Measurements from ENCODE around the gene SMIM33. TPM values are rescaled to one million over a fixed set of nuclear protein-coding genes. Genes with fewer than 3 reads are reported as not detected.
"Not testable (repeated sequence)": the region's sequence is repeated elsewhere in the genome, so short reads cannot be mapped to it uniquely, and the experiment has no call there.

Gene SMIM33
- total RNA-seq, 1 experiment from 2014 or later: not detected

DNA sequence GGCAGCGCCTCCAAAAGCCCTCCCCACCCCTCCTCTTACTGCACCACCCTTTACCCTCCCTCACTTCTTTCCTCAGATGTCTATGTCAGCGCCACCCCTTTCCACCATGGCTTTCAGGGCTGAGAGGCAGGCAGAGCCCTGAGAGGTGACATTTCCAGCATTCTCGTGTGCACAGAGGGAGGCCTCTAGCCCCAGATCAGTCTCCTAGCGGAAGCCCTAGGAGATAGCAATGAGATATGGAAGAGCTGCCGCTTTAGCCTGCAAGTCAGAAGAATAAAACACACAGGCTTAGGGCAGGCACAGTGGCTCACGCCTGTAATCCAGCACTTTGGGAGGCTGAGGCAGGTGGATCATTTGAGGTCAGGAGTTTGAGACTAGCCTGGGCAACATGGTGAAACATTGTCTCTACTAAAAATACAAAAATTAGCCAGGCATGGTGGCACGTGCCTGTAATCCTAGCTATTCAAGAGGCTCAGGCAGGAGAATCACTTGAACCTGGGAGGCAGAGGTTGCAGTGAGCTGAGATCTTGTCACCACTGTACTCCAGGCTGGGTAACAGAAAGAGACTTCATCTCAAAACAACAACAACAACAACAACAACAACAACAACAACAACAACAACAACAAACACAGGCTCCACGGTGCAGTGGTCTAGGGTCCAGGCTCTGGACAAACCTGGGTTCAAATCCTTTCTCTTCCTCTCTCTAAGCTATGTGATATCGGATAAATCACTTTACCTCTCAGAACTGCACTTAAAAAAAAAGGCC, 8.0 kb downstream of the SMIM33 start:
- DNase-seq (ENCODE audit: low spot score); in situ Hi-C loops (cut with HindIII; ENCODE audit: low sequenced_read_pairs): not testable (repeated sequence)

DNA sequence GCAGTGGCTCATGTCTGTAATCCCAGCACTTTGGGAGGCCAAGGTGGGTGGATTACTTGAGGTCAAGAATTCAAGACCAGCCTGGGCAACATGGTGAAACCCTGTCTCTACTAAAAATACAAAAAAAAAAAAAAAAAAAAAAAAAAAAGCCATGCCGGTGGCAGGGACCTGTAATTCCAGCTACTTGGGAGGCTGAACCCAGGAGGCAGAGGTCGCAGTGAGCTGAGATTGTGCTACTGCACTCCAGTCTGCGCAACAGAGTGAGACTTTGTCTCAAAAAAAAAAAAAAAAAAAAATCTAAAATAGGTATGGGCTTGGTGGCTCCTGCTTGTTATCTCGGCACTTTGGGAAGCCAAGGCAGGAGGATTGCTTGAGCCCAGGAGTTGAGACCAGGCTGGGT, 8.9 kb downstream of the SMIM33 start:
- not testable (repeated sequence) for DNase-seq (ENCODE audit: low spot score)

DNA sequence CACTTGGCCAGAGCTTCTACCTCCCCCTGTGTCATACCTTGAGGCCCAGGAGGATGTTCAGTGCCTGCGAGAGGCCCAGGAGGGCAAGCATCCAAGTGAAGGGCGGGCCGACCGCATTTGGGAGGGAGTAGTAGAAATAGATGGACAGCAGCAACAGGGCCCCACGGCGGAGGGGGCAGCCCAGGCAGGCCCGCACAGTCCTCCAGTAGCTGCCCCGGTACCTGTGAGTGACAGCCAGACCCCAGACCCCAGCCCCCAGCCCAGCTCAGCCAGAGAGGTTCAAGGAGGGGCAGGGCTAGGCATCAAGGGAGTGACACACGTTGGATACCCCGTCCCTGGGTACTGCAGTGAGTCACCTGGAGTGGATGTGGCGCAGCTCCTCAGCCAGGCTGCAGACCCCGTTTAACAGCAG, 10.3 kb downstream of the SMIM33 start:
- DNase-seq (ENCODE audit: low spot score): no peak
- in situ Hi-C loops (cut with HindIII; ENCODE audit: low sequenced_read_pairs): no loop called here

More for the DNA sequence above, 8.9 kb downstream of the SMIM33 start:
- in situ Hi-C loops (cut with HindIII; ENCODE audit: low sequenced_read_pairs): not testable (repeated sequence)

GRCh38 chr5:139481580-139482049, 10.8 kb downstream of the SMIM33 start:
- in situ Hi-C loops (cut with HindIII; ENCODE audit: low sequenced_read_pairs): no loop called here
- DNase-seq (ENCODE audit: low spot score): no peak

DNA sequence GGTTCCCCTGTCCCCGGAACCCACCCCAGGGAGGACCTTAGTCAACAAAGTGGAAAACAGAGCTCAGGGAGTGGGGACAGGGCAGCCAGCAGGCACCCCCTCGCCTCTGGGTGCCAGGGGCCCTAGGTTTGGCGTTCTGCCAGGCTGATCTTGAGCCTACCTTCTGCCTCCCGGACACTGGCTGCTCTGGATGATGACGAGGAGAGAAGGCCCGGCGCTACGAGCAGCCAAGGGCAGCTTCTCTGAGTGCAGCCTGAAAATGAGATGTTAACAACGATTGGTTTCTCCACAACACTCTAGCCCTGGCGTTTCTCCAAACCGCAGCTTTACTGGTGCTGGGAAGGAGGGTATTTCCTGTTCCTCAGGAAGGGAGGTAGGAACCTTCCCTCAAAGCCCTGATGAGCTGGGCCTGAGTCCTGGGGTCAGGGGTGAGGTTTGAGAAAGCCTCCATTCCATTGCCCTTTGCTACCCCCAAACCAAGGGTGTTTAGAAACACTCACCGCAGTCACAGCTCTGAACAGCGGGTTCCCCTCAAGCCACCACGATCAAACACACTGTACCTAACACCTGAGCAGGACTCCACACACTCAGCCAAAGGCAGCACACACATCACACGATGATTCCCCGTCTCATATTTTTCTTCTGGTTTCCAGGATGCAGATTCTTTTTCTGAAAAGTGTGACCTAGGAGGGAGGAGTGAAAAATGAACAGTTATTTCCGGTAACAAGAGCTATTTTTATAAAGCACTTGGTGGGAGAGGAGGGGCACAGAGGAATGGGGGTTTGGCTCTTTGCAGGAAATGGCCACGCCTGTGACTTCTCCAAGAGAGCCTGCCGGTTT, 11.5 kb downstream of the SMIM33 start, which contains the start of gene STING1:
Gene STING1, minus strand, starts transcription at position 709 of the 840 bp plus-strand sequence. CDS start 1,054 bp downstream, outside the sequence.
- in situ Hi-C loops (cut with HindIII; ENCODE audit: low sequenced_read_pairs): no loop called here

DNA sequence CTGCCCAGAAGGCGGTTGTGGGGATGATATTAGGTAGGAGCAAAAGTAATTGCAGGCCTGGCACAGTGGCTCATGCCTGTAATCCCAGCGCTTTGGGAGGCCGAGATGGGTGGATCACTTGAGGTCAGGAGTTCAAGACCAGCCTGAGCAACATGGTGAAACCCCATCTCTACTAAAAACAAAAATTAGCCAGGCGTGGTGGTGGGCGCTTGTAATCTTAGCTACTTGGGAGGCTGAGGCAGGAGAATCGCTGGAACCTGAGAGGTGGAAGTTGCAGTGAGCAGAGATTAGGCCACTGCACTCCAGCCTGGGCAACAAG, 12.0 kb downstream of the SMIM33 start:
- DNase-seq (ENCODE audit: low spot score); in situ Hi-C loops (cut with HindIII; ENCODE audit: low sequenced_read_pairs): not testable (repeated sequence)

More for the DNA sequence above, 11.5 kb downstream of the SMIM33 start, which contains the start of gene STING1:
- no peak for DNase-seq (ENCODE audit: low spot score)

DNA sequence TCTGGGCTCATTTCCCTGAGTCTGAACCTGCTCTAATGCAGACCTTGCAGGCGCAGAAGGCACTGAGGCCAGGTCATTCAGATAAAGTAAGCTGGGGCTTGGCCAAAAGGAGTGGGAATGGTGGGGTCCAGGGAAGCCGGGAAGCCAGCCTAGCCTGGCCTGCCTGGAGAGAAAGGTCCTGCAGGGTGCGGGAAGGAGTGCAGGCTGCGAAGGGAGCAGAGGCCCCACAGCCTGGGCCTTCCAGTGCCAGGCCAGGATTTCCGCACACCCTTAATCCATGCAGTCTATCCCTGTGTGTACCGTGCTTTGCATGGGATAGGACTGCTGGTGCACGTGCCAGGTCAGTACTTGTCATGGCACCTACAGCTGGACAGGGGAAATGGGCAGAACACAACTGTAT, 15.4 kb downstream of the SMIM33 start:
- in situ Hi-C loops (cut with HindIII; ENCODE audit: low sequenced_read_pairs): no loop called here
- no peak for DNase-seq (ENCODE audit: low spot score)

- in situ Hi-C loops (cut with HindIII; ENCODE audit: low sequenced_read_pairs): no loop called here
- DNase-seq (ENCODE audit: low spot score): no peak
These were observed 17.5 kb downstream of the SMIM33 start for GRCh38 chr5:139488260-139488659.

DNA sequence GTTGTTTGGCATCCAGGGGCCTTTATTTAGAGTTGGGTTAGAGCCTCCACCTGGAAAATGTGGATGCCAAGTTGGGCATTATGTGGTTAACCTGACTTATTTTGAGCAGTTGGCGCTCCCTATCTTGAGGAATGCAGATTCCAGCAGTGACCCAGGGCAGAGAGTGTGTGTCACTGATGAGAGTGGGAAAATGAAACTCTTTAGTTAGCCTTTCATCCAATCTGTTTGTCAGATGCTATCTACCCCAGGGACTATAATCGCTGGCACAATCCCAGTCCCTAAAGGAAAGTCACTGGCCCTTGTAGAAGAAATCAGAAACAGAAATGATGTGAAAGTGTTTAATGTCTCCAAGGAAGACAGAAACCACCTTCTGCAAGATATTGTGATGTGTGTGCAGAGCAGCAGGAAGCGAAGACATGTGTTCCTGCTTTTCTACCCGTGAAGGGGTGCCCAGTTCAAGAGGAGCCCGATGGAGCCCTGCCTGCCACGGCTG, 21.9 kb downstream of the SMIM33 start:
- DNase-seq (ENCODE audit: low spot score): no peak
- in situ Hi-C loops (cut with HindIII; ENCODE audit: low sequenced_read_pairs): no loop called here

DNA sequence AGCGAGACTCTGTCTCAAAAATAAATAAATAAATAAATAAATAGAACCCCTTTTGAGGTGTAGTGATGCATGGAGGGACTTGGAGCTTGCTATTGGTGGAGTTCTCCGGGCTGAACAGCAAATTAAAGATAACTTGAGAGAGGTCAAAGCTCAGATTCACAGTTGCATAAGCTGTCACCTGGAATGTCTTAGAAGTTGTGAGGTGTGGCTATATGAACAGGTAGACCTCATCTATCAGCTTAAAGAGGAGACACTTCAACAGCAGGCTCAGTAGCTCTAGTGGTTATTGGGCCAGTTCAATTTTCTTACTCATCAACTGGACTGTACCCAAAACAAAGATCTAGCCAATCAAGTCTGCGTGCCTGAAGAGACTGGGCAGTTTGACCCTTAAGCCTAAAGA, 23.5 kb downstream of the SMIM33 start:
- in situ Hi-C loops (cut with HindIII; ENCODE audit: low sequenced_read_pairs): no loop called here
- no peak for DNase-seq (ENCODE audit: low spot score)

DNA sequence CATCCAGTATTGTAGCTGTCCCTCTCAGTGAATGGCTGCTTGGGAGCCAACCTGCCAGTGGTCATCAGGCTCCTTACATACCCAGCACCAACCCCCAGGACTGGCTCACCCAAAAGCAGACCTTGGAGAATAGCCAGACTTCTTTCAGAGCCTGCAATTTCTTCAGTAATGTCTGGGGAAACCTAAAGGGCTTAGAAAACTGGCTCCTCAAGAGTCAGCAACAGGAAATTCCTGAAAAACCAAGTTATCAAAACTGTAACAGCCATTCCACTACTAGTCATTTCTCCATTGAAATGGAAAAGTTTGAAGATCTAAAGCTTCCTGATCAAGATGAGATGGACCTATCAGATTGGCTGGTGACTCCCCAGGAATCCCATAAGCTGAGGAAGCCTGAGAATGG, 24.0 kb downstream of the SMIM33 start:
- no peak for DNase-seq (ENCODE audit: low spot score)
- in situ Hi-C loops (cut with HindIII; ENCODE audit: low sequenced_read_pairs): no loop called here

GRCh38 chr5:139495638-139496435, 25.0 kb downstream of the SMIM33 start:
- in situ Hi-C loops (cut with HindIII; ENCODE audit: low sequenced_read_pairs): no loop called here
- DNase-seq (ENCODE audit: low spot score): no peak

- in situ Hi-C loops (cut with HindIII; ENCODE audit: low sequenced_read_pairs): no loop called here
- no peak for DNase-seq (ENCODE audit: low spot score)
These were observed 30.6 kb downstream of the SMIM33 start for GRCh38 chr5:139501381-139501780.

- in situ Hi-C loops (cut with HindIII; ENCODE audit: low sequenced_read_pairs); DNase-seq (ENCODE audit: low spot score): not testable (repeated sequence)
These were observed 32.4 kb downstream of the SMIM33 start for GRCh38 chr5:139503036-139503817.

DNA sequence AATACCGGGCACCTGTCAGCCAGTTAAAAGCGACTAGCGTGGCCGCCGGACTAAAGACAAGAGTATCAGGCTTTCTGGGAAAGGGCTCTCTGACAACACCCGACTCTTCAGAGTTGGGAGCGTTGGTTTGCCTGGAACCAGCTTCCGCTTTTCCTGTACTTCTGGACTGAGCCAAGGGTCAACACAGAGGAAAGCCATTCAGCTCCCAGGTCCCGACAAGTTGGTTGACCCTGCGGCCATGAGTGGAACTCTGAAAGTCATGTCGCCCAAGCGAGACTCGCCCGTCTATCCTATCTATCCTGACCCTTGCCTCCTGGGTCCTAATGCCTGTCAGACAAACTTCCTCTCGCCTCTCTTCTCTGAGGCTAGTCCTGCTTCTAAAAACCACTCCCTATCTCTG, 33.1 kb downstream of the SMIM33 start:
- in situ Hi-C loops (cut with HindIII; ENCODE audit: low sequenced_read_pairs): not testable (repeated sequence)

DNA sequence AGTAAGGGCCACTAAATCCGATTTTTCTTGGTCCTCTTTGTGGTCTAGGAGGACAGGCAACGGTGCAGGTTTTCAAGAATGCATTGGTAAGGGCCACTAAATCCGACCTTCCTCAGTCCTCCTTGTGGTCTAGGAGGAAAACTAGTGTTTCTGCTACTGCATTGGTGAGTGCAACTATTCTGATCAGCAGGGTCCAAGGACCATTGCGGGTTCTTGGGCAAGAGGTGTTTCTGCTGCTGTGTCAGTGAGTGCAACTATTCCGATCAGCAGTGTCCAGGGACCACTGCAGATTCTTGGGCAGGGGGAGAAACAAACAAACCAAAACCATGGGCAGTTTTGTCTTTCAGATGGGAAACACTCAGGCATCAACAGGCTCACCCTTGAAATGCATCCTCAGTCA, 33.9 kb downstream of the SMIM33 start:
- DNase-seq (ENCODE audit: low spot score); in situ Hi-C loops (cut with HindIII; ENCODE audit: low sequenced_read_pairs): not testable (repeated sequence)

More for the DNA sequence above, 33.1 kb downstream of the SMIM33 start:
- not testable (repeated sequence) for DNase-seq (ENCODE audit: low spot score)

GRCh38 chr5:139512786-139513390, 42.1 kb downstream of the SMIM33 start:
- DNase-seq (ENCODE audit: low spot score): peak; percentile 41
- in situ Hi-C loops (cut with HindIII; ENCODE audit: low sequenced_read_pairs): no loop called here

DNA sequence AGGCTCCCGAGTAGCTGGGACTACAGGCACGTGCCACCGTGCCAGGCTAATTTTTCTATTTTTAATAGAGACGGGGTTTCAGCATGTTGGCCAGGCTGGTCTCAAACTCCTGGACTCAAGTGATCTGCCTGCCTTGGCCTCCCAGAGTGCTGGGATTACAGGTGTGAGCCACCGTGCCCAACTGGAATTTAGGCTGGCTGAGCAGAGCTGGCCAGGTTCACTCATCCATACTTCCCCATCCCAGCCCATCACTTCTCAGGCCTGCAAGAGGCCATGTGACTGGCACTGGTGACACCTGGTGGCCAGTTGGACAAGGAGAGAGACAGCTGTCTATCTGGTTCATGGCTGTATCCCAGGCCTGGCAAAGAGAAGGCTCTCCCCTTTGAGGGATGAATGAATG, 42.6 kb downstream of the SMIM33 start:
- in situ Hi-C loops (cut with HindIII; ENCODE audit: low sequenced_read_pairs): not testable (repeated sequence)
- DNase-seq (ENCODE audit: low spot score): peak; percentile 91
